Sigmoid colon (tissue), 7 donors: ENCODE results near the gene LAMTOR3. TPM values are rescaled to one million over a fixed set of nuclear protein-coding genes. Genes with fewer than 3 reads are reported as not detected.

Experiments used
- DNase-seq: peaks from one replicate; pipeline ENCODE4 v3.0.0-alpha.2; 2019
- H3K27ac ChIP-seq, 4 donors: fragments of 200-600 bp; sonication (generic); one replicate each; pipeline ENCODE4 v1.5.1; 2016 to 2019; ENCODE audit warnings: mild to moderate bottlenecking in 1 of 4
- H3K27me3 ChIP-seq, 3 donors: fragments of 200-600 bp; sonication (generic); one replicate each; pipeline ENCODE4 v1.5.1; 2019; ENCODE audit warnings: mild to moderate bottlenecking in 1 of 3
- H3K36me3 ChIP-seq, 4 donors: fragments of 200-600 bp; sonication (generic); one replicate each; pipeline ENCODE4 v1.5.1; 2016 to 2019
- H3K4me1 ChIP-seq, 4 donors: fragments of 200-600 bp; sonication (generic); one replicate each; pipeline ENCODE4 v1.5.1; 2017 to 2019
- H3K4me3 ChIP-seq, 4 donors: fragments of 200-600 bp; sonication (generic); one replicate each; pipeline ENCODE4 v1.5.1; 2017 to 2019; ENCODE audit warnings: mild to moderate bottlenecking in 2 of 4, moderate library complexity in 1 of 4
- H3K9me3 ChIP-seq, 4 donors: fragments of 200-600 bp in 3 of 4; sonication (generic) in 3 of 4; one replicate each; pipeline versions ENCODE4 v1.5.1 to v1.6.1; 2013 to 2019
- CTCF ChIP-seq, 4 experiments: fragments of 450-650 bp in 3 of 4; fragments of 200-600 bp in 1 of 4; IDR thresholded peaks; one replicate each; pipeline ENCODE4 v1.5.1; 2016 to 2019; ENCODE audit warnings: antibody characterized with exemption in 4 of 4, mild to moderate bottlenecking in 3 of 4, moderate library complexity in 2 of 4
- EP300 ChIP-seq, 4 donors: sonication (generic); formaldehyde crosslinking; IDR thresholded peaks; one replicate each; pipeline ENCODE4 v1.6.1; 2017; ENCODE audit warnings: antibody characterized with exemption in 4 of 4
- POLR2A ChIP-seq, 2 donors: fragments of 450-650 bp; IDR thresholded peaks; one replicate each; pipeline ENCODE4 v1.6.1; 2016; ENCODE audit warnings: antibody characterized with exemption in 2 of 2, mild to moderate bottlenecking in 2 of 2, moderate library complexity in 2 of 2
- POLR2AphosphoS5 ChIP-seq, 4 donors: sonication (generic); formaldehyde crosslinking; IDR thresholded peaks; one replicate each; pipeline ENCODE4 v1.6.1; 2017; ENCODE audit warnings: antibody characterized with exemption in 4 of 4
- WGBS, 2 donors: extraction: QIAGEN DNeasy Blood & Tissue Kit; methylation state at CpG; one replicate each; pipeline ENCODE4 v1.1.7; 2013; 5-methylcytosine and 5-hydroxymethylcytosine counted together
- intact Hi-C: fragments of 100-400 bp; cut with DNase I; formaldehyde crosslinking; loops from one replicate; pipeline ENCODE4 v1.15.1; 2023
- polyA plus RNA-seq, 3 donors: library from polyadenylated mRNA; stranded (reverse); fragments of 200-250 nt; gene quantifications; one replicate each; pipeline ENCODE4 v1.2.3, GENCODE V29; 2013
- total RNA-seq, 4 donors: library from RNA; depleted of rRNA; stranded (reverse); fragments of >200 nt; gene quantifications; one replicate each; pipeline ENCODE4 v1.1.0, GENCODE V29; 2016
- donor health status: healthy with polysubstance abuse.
- donor health status: Bipolar disorder and iron deficiency.
- donor health status: healthy.

The LAMTOR3 gene
- total and polyA plus RNA-seq, 7 donors: 36.6 to 201 (median 74.6) TPM

- intact Hi-C loops: no loop called here
- no peak overlapping the region for H3K27ac ChIP-seq
- 79 to 95% methylated on average over 3 of the region's 3 CpGs for WGBS, 2 donors
- H3K36me3 ChIP-seq: peaks cover 0 to 38% (median 4%) of the 10 kb centered on the region in 4 donors
- H3K27me3 ChIP-seq: no peaks in the 10 kb centered on the region
- H3K4me1 ChIP-seq: peaks cover 0 to 15% (median 2%) of the 10 kb centered on the region in 4 donors
- TF ChIP-seq POLR2AphosphoS5 (IDR thresholded peaks at IDR 0.05): no peak
- no peak for TF ChIP-seq POLR2A (IDR thresholded peaks at IDR 0.05)
- TF ChIP-seq CTCF (IDR thresholded peaks at IDR 0.05): no peak
- no peak for TF ChIP-seq EP300 (IDR thresholded peaks at IDR 0.05)
- no peak for DNase-seq
- H3K4me3 ChIP-seq: no peak overlapping the region
- H3K9me3 ChIP-seq: peaks cover 0 to 4% (median 0%) of the 10 kb centered on the region in 4 donors
Observed at GRCh38 chr4:99921174-99921573, 26.9 kb upstream of the LAMTOR3 start.

- 34 to 85% methylated on average over 2 of the region's 2 CpGs for WGBS, 2 donors
- intact Hi-C loops: no loop called here
- H3K36me3 ChIP-seq: peaks cover 0 to 48% (median 4%) of the 10 kb centered on the region in 4 donors
Observed at GRCh38 chr4:99918656-99919055, 24.4 kb upstream of the LAMTOR3 start.

GRCh38 chr4:99917575-99917974 lies 23.3 kb upstream of the LAMTOR3 start:
- peaks cover 0 to 48% (median 4%) of the 10 kb centered on the region in 4 donors for H3K36me3 ChIP-seq
- no peaks in the 10 kb centered on the region for H3K27me3 ChIP-seq
- peaks cover 0 to 4% (median 0%) of the 10 kb centered on the region in 4 donors for H3K9me3 ChIP-seq
- peaks cover 0 to 1% (median under 1%) of the 10 kb centered on the region in 4 donors for H3K4me1 ChIP-seq
- no peak overlapping the region for H3K27ac ChIP-seq
- DNase-seq: no peak
- no peak overlapping the region for H3K4me3 ChIP-seq
- 95% methylated on average over 3 of the region's 3 CpGs for WGBS, 2 donors
- TF ChIP-seq CTCF (IDR thresholded peaks at IDR 0.05) (no peak), POLR2A (IDR thresholded peaks at IDR 0.05) (no peak), EP300 (IDR thresholded peaks at IDR 0.05) (no peak), POLR2AphosphoS5 (IDR thresholded peaks at IDR 0.05) (no peak)
- intact Hi-C loops: no loop called here

More at GRCh38 chr4:99918656-99919055, 24.4 kb upstream of the LAMTOR3 start:
- no peak for TF ChIP-seq POLR2AphosphoS5 (IDR thresholded peaks at IDR 0.05)
- TF ChIP-seq CTCF (IDR thresholded peaks at IDR 0.05): no peak
- TF ChIP-seq POLR2A (IDR thresholded peaks at IDR 0.05): no peak
- no peak for TF ChIP-seq EP300 (IDR thresholded peaks at IDR 0.05)
- H3K4me1 ChIP-seq: peaks cover 0 to 10% (median 2%) of the 10 kb centered on the region in 4 donors
- no peak for DNase-seq
- no peak overlapping the region for H3K27ac ChIP-seq
- H3K4me3 ChIP-seq: no peak overlapping the region
- H3K9me3 ChIP-seq: peaks cover 0 to 4% (median 0%) of the 10 kb centered on the region in 4 donors
- H3K27me3 ChIP-seq: no peaks in the 10 kb centered on the region

- intact Hi-C loops: no loop called here
- Histone ChIP-seq H3K9me3 (peaks cover 0 to 4% (median 0%) of the 10 kb centered on the region in 4 donors), H3K36me3 (peaks cover 0 to 37% (median 4%) of the 10 kb centered on the region in 4 donors), H3K4me1 (no peaks in the 10 kb centered on the region), H3K27me3 (no peaks in the 10 kb centered on the region), H3K27ac (no peak overlapping the region), H3K4me3 (no peak overlapping the region)
- WGBS, 2 donors: 78 to 95% methylated on average over 2 of the region's 2 CpGs
- DNase-seq: no peak
- no peak for TF ChIP-seq EP300 (IDR thresholded peaks at IDR 0.05)
- TF ChIP-seq CTCF (IDR thresholded peaks at IDR 0.05): no peak
- no peak for TF ChIP-seq POLR2AphosphoS5 (IDR thresholded peaks at IDR 0.05)
- TF ChIP-seq POLR2A (IDR thresholded peaks at IDR 0.05): no peak
Observed at GRCh38 chr4:99915449-99915848, 21.2 kb upstream of the LAMTOR3 start.

- H3K4me3 ChIP-seq: peak overlapping the region in 3 of 4 donors; percentile 73 to 87 (median 80)
- peaks cover 0 to 38% (median 0%) of the 10 kb centered on the region in 4 donors for H3K36me3 ChIP-seq
- no peak for DNase-seq
- no peaks in the 10 kb centered on the region for H3K9me3 ChIP-seq
- no peaks in the 10 kb centered on the region for H3K27me3 ChIP-seq
- H3K4me1 ChIP-seq: peaks cover 0 to 44% (median 25%) of the 10 kb centered on the region in 4 donors
- TF ChIP-seq POLR2AphosphoS5 (IDR thresholded peaks at IDR 0.05) (no peak), POLR2A (IDR thresholded peaks at IDR 0.05) (no peak), EP300 (IDR thresholded peaks at IDR 0.05) (no peak)
- intact Hi-C loops: loop anchor here (2.0 to 10.0 kb wide), 3 partner anchors 37 to 970 kb away; partner anchors contain the start of genes DNAJB14 and EIF4E
- WGBS, 2 donors: 94 to 96% methylated on average over 16 of the region's 16 CpGs
- H3K27ac ChIP-seq: peak overlapping the region; percentile 86 to 89 (median 88)
Observed at GRCh38 chr4:99894998-99895397, 771 bp upstream of the LAMTOR3 start.
